A549 (cell line): ENCODE data around the gene C14orf119. TPM values are rescaled to one million over a fixed set of nuclear protein-coding genes. Genes with fewer than 3 reads are reported as not detected.
A peak's percentile ranks its signal among the peaks of the same experiment; 100 is the strongest.

Source experiments
- ATAC-seq, 2 experiments: fragments of 200-7000 bp in 1 of 2; fragments of >200 bp in 1 of 2; cut with Nextera tagmentation in 1 of 2; cut with Tn5 transposase in 1 of 2; 3 replicates each; pipeline versions ENCODE4 v1.8.0 to v1.9.1; 2018 to 2020; ENCODE audit warnings: mild to moderate bottlenecking in 1 of 2, moderate library complexity in 1 of 2
- CTCF ChIA-PET: fragments of 300-600 bp; sonication (Branson Sonifier 250); formaldehyde crosslinking; extraction: SDS; loops from one replicate; lab custom pipeline; 2021; ENCODE audit warnings: antibody characterized with exemption, inconsistent platforms; lab: Yijun Ruan, JAX
- POLR2A ChIA-PET: fragments of 350-600 bp; formaldehyde crosslinking; extraction: SDS; loops from one replicate; lab custom pipeline; 2021; ENCODE audit warnings: antibody characterized with exemption, inconsistent platforms; lab: Yijun Ruan, JAX
- DNase-seq, 2 experiments: peaks; one replicate each; pipeline versions ENCODE4 v3.0.0 to v3.0.0-alpha.2; 2011 to 2016; ENCODE audit warnings: low read depth in 1 of 2, low spot score in 1 of 2
- FAIRE-seq: peaks from 2 replicates; lab custom pipeline; 2011; peaks lifted over from hg19 to GRCh38; lab: Jason Lieb, UNC
- H3K27ac ChIP-seq, 2 experiments: fragments of >200 bp; sonication (Bioruptor Twin); formaldehyde crosslinking; 3 replicates each; pipeline ENCODE4 v1.5.1; 2016 to 2017
- H3K4me1 ChIP-seq: fragments of >200 bp; sonication (Bioruptor Twin); formaldehyde crosslinking; 3 replicates; pipeline ENCODE4 v1.6.1; 2016
- H3K4me2 ChIP-seq: fragments of >200 bp; sonication (Bioruptor Twin); formaldehyde crosslinking; 3 replicates; pipeline ENCODE4 v1.6.1; 2016
- H3K4me3 ChIP-seq: fragments of >200 bp; sonication (Bioruptor Twin); formaldehyde crosslinking; 3 replicates; pipeline ENCODE4 v1.5.1; 2016
- H3K9me3 ChIP-seq: fragments of >200 bp; sonication (Bioruptor Twin); formaldehyde crosslinking; 3 replicates; pipeline ENCODE4 v1.6.1; 2016
- CEBPB ChIP-seq, 2 experiments: fragments of >200 bp in 1 of 2; sonication (Bioruptor Twin) in 1 of 2; formaldehyde crosslinking in 1 of 2; IDR thresholded peaks; 2 replicates each; pipeline ENCODE4 v1.6.1; 2012 to 2016
- EHMT2 ChIP-seq: fragments of 200-600 bp; sonication (generic); IDR thresholded peaks from 2 replicates; pipeline ENCODE4 v1.6.1; 2016; ENCODE audit warnings: antibody characterized with exemption, low read depth, mild to moderate bottlenecking, moderate library complexity
- GATA3 ChIP-seq: IDR thresholded peaks from 2 replicates; pipeline ENCODE4 v1.6.1; 2012; ENCODE audit warnings: borderline replicate concordance
- KDM5A ChIP-seq: fragments of 200-600 bp; sonication (generic); IDR thresholded peaks from 2 replicates; pipeline ENCODE4 v1.6.1; 2016; ENCODE audit warnings: antibody characterized with exemption, mild to moderate bottlenecking
- NFE2L2 ChIP-seq: fragments of 150-350 bp; conservative IDR thresholded peaks from 2 replicates; pipeline ENCODE4 v1.6.1; 2014; ENCODE audit warnings: low read length
- PHF8 ChIP-seq: fragments of 200-600 bp; sonication (generic); IDR thresholded peaks from 2 replicates; pipeline ENCODE4 v1.6.1; 2016; ENCODE audit warnings: low read depth, mild to moderate bottlenecking, antibody characterized with exemption, moderate library complexity, borderline replicate concordance
- POLR2AphosphoS2 ChIP-seq: conservative IDR thresholded peaks from 2 replicates; pipeline ENCODE4 v1.6.1; 2012; ENCODE audit warnings: low read length, improper control_type of control experiment, inconsistent platforms
- RAD21 ChIP-seq, 2 experiments: fragments of >200 bp in 1 of 2; sonication (Bioruptor Twin) in 1 of 2; formaldehyde crosslinking in 1 of 2; IDR thresholded peaks in 1 of 2; conservative IDR thresholded peaks in 1 of 2; 2 replicates in 1 of 2; 3 replicates in 1 of 2; pipeline ENCODE4 v1.6.1; 2012 to 2018; ENCODE audit warnings: inconsistent platforms in 1 of 2
- SMC3 ChIP-seq: fragments of >200 bp; sonication (Bioruptor Twin); formaldehyde crosslinking; IDR thresholded peaks from 3 replicates; pipeline ENCODE4 v1.6.1; 2018; ENCODE audit warnings: inconsistent platforms
- TP53 ChIP-seq: fragments of 250-450 bp; sonication (Bioruptor Pico); IDR thresholded peaks from 2 replicates; pipeline ENCODE4 v1.5.0; 2021; ENCODE audit warnings: mild to moderate bottlenecking, moderate library complexity
- WGBS: methylation state at CpG from one replicate; pipeline ENCODE4 v1.1.6; 2017; ENCODE audit errors: missing lambda C conversion rate; 5-methylcytosine and 5-hydroxymethylcytosine counted together
- polyA plus RNA-seq, 4 experiments: library from polyadenylated mRNA; depleted of rRNA in 3 of 4; stranded (reverse); fragments of >200 nt; fragmentation: RNase III in 1 of 4; extraction: RNeasy Plus Mini Kit Qiagen cat#74134 plus additional on column Dnase treatment in 1 of 4; gene quantifications; 2 replicates in 3 of 4; 3 replicates in 1 of 4; pipeline ENCODE4 v1.2.3, GENCODE V29; 2011 to 2017
- TF ChIP-seq, protein P1 (sequence below): fragments of 150-350 bp; IDR thresholded peaks from 2 replicates; pipeline ENCODE4 v1.6.1; 2014; ENCODE audit warnings: low read depth, mild to moderate bottlenecking, low read length
- TF ChIP-seq, protein P2 (sequence below): fragments of >200 bp; sonication (Bioruptor Twin); formaldehyde crosslinking; IDR thresholded peaks from 3 replicates; pipeline ENCODE4 v1.5.1; 2016
- TF ChIP-seq, protein P3 (sequence below): fragments of 250-450 bp; sonication (Bioruptor Pico); IDR thresholded peaks from 2 replicates; pipeline ENCODE4 v1.5.0; 2021; ENCODE audit warnings: mild to moderate bottlenecking, moderate library complexity, borderline replicate concordance
- TF ChIP-seq, protein P4 (sequence below): IDR thresholded peaks from 2 replicates; pipeline ENCODE4 v1.6.1; 2012; ENCODE audit warnings: low read depth, borderline replicate concordance

The C14orf119 gene
- polyA plus RNA-seq, 2 of the 4 experiments (the other 2 are of a cell fraction): 82.5 to 102 TPM

DNA sequence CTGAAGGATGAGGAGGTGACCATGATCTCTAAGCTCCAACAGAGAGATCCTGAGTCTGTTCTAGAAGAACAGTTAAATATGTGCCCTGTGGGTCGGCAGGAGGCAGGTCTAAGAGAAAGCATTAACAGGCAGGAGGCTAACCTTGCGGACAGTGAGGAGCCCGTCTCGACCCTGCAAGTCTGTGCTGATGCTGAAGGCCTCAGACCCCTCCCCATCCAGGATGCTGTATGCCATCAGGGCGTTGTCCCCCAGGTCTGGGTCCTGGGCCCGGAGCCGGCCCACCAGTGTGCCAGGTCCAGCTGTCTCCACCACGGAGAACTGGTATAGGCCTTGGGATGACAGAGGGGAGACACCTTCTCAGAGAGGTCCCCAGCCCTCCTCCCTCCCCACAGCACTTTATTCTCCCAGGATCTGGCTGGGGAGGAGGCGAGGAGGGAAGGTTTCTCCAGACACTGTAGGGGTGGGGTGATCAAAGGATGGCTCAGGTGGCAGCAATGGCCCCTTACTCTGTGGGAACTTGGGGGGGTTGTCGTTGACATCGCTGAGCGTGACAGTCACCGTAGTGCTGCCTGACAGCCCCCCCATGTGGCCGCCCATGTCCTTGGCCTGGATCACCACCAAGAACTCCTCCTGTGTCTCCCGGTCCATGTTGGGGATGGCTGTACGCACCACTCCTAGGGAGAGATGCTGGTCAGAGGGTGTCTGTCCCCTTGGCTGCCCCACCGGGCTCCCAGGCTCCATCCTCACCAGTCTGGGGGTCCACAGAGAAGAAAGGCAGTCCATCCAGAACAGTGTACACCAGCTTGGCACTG lies 41.1 kb upstream of the C14orf119 start:
- FAIRE-seq (no peak), DNase-seq (no peak), ATAC-seq (no peak)
- 85% methylated on average over 11 of the region's 17 CpGs for WGBS
- Histone ChIP-seq H3K27ac (no peak overlapping the region), H3K4me3 (no peak overlapping the region), H3K9me3 (no peaks in the 10 kb centered on the region), H3K4me1 (peaks cover 21% of the 10 kb centered on the region), H3K4me2 (no peak overlapping the region)
- CTCF ChIA-PET: interaction anchor here (0.8 to 33.8 kb wide), 13 partner anchors 8 to 66 kb away, joined by 3 to 1206 read pairs (median 6); partner anchors contain the start of genes AJUBA and PSMB11
- no peak for TF ChIP-seq POLR2AphosphoS2
- peak; percentile 19 to 36; a peak in 2 of 5 replicates for TF ChIP-seq RAD21 (conservative IDR thresholded peaks at IDR 0.05 in 1 of 2, IDR thresholded peaks at IDR 0.05 in 1 of 2)
- POLR2A ChIA-PET: interaction anchor here (0.5 kb wide), 1 partner anchor 139 kb away, joined by 3 read pairs; no protein-coding TSS in a partner anchor

DNA sequence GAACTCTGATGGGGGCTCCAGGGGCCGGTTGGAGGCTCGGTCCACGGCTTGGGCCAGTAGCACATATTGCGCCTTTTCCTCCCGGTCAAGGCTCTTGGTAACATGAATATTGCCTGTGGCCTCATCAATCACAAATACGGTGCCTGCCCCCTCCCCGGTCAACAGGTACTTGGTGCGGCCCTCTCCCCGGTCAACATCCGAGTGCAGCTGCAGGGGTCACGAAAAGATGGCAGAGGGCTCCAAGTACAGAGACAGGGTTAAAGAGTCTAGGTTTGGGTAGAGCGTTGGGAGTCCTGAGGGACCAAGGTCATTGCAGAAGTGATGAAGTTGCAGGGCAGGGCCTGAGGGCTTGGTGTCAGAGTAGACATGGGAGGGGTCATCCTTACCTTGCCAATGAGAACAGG lies 40.2 kb upstream of the C14orf119 start:
- WGBS: 96% methylated on average over 12 of the region's 12 CpGs
- ATAC-seq: no peak
- FAIRE-seq: no peak
- Histone ChIP-seq H3K4me2 (no peak overlapping the region), H3K27ac (no peak overlapping the region), H3K4me3 (no peak overlapping the region), H3K9me3 (no peaks in the 10 kb centered on the region), H3K4me1 (peaks cover 21% of the 10 kb centered on the region)
- CTCF ChIA-PET: interaction anchor here (0.6 to 33.8 kb wide), 26 partner anchors 9 to 498 kb away, joined by 3 to 1206 read pairs (median 6); partner anchors contain the start of genes AJUBA, C14orf119, HAUS4 and PRMT5
- TF ChIP-seq TP53 (CRISPR knock-in tag) (no peak), EHMT2 (no peak), NFE2L2 (no peak)
- TF ChIP-seq, protein P1, sequence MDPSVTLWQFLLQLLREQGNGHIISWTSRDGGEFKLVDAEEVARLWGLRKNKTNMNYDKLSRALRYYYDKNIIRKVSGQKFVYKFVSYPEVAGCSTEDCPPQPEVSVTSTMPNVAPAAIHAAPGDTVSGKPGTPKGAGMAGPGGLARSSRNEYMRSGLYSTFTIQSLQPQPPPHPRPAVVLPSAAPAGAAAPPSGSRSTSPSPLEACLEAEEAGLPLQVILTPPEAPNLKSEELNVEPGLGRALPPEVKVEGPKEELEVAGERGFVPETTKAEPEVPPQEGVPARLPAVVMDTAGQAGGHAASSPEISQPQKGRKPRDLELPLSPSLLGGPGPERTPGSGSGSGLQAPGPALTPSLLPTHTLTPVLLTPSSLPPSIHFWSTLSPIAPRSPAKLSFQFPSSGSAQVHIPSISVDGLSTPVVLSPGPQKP: no peak
- TF ChIP-seq, protein P2, sequence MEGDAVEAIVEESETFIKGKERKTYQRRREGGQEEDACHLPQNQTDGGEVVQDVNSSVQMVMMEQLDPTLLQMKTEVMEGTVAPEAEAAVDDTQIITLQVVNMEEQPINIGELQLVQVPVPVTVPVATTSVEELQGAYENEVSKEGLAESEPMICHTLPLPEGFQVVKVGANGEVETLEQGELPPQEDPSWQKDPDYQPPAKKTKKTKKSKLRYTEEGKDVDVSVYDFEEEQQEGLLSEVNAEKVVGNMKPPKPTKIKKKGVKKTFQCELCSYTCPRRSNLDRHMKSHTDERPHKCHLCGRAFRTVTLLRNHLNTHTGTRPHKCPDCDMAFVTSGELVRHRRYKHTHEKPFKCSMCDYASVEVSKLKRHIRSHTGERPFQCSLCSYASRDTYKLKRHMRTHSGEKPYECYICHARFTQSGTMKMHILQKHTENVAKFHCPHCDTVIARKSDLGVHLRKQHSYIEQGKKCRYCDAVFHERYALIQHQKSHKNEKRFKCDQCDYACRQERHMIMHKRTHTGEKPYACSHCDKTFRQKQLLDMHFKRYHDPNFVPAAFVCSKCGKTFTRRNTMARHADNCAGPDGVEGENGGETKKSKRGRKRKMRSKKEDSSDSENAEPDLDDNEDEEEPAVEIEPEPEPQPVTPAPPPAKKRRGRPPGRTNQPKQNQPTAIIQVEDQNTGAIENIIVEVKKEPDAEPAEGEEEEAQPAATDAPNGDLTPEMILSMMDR: no peak
- POLR2A ChIA-PET: no interaction called here
- no peak for DNase-seq

DNA sequence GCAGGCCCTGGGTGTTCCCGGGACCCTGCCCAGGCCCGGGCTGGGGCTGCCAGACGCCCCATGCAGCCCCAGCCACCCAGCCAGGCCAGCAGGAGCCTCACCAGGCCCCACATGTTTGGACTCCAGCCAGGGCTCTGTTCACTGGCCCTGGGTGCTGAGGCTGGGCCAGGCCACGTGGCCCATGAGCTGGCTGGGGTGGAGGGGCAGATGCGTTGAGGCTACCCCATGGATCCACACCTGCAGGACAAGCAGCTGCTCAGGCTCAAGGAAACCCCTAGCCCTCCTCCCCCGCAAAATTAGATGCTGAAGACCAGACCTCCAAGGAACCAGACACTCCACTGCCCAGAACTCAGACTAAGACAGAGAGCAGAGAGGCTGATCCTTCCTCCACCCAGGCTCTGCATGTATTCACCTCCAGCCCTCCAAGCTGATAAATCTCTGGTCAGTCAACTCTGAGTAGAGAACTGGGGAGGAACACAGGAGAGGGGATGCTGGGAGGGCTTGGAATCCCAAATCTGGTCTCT lies 39.6 kb upstream of the C14orf119 start:
- TF ChIP-seq GATA3: 0 out of 2 replicates have a peak, but pooled peaks have one; percentile 6
- no peak for TF ChIP-seq CEBPB (IDR thresholded peaks at IDR 0.05)
- TF ChIP-seq, all 56 proteins: peak for 1
- CTCF ChIA-PET: interaction anchor here (0.9 to 33.8 kb wide), 26 partner anchors 9 to 499 kb away, joined by 3 to 1206 read pairs (median 6); partner anchors contain the start of genes AJUBA, C14orf119, HAUS4 and PRMT5
- H3K9me3 ChIP-seq: no peaks in the 10 kb centered on the region
- H3K4me1 ChIP-seq: peaks cover 21% of the 10 kb centered on the region
- no peak for FAIRE-seq
- POLR2A ChIA-PET: no interaction called here
- 96% methylated on average over 5 of the region's 6 CpGs for WGBS
- DNase-seq: no peak
- H3K27ac ChIP-seq: 0 out of 6 replicates have a peak overlapping the region, but pooled peaks of 1 of the 2 experiments have one; percentile 5
- peak in 1 of 2 experiments; percentile 8; a peak in 3 of 6 replicates for ATAC-seq
- no peak overlapping the region for H3K4me3 ChIP-seq
- H3K4me2 ChIP-seq: peak overlapping the region; percentile 97; the same call in 1 of the 3 replicates

DNA sequence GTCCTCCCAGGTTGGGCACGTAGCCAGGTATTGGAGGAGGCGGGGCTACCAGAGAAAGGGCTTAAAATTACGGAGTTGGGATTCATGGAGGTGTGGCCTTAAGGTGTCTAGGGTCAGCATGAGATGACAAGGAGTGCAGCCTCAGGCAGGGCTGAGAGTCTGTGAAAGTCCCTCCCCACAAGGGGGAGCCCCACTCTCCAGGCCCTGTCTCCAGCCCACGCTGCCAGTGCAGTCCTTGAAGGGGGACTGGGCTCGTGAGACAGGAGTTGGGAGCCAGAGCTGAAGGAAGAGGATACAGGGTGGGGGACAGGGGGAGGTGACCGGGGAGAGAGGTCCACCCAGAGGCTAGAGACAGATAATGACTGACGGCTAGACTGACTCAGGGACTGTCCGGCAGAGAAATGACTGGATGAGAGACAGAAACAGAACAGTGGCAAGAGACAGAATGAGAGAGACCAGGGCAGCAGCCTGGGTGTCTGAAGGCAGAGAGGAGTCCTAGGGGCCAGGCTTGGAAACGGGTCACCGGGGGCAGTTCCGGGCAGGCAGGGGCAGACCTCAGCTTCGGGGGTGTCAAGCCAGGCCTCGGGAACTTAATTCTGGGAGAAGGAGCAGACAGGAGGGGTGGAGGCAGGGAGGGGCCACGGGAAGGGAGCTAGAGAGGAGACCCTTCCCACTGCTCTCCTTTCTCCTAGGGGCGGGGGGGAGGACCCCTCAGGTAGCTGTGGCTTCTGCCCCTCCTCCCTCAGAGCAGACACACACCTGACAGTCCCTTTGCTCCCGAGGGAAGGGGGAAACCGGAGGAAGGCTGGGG lies 39.0 kb upstream of the C14orf119 start:
- peaks cover 24% of the 10 kb centered on the region for H3K4me1 ChIP-seq
- no peak for FAIRE-seq
- TF ChIP-seq, protein P3, sequence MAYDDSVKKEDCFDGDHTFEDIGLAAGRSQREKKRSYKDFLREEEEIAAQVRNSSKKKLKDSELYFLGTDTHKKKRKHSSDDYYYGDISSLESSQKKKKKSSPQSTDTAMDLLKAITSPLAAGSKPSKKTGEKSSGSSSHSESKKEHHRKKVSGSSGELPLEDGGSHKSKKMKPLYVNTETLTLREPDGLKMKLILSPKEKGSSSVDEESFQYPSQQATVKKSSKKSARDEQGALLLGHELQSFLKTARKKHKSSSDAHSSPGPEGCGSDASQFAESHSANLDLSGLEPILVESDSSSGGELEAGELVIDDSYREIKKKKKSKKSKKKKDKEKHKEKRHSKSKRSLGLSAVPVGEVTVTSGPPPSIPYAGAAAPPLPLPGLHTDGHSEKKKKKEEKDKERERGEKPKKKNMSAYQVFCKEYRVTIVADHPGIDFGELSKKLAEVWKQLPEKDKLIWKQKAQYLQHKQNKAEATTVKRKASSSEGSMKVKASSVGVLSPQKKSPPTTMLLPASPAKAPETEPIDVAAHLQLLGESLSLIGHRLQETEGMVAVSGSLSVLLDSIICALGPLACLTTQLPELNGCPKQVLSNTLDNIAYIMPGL (CRISPR knock-in tag): no peak
- no peak for TF ChIP-seq KDM5A
- TF ChIP-seq, protein P1: no peak
- peak; percentile 65 for TF ChIP-seq SMC3
- TF ChIP-seq, protein P4, sequence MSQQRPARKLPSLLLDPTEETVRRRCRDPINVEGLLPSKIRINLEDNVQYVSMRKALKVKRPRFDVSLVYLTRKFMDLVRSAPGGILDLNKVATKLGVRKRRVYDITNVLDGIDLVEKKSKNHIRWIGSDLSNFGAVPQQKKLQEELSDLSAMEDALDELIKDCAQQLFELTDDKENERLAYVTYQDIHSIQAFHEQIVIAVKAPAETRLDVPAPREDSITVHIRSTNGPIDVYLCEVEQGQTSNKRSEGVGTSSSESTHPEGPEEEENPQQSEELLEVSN: peak; percentile 26; the same call in 1 of the 2 replicates
- no peak for TF ChIP-seq PHF8
- peak; percentile 47 to 50 for TF ChIP-seq RAD21 (conservative IDR thresholded peaks at IDR 0.05 in 1 of 2, IDR thresholded peaks at IDR 0.05 in 1 of 2)

More for the DNA sequence above, 39.0 kb upstream of the C14orf119 start:
- DNase-seq (peak; percentile 84 to 97), ATAC-seq (peak; percentile 64 to 86)
- POLR2A ChIA-PET: interaction anchor here (1.9 to 2.8 kb wide), 3 partner anchors 50 to 127 kb away, joined by 7 to 20 read pairs (median 13); partner anchors contain the start of gene PRMT5
- no peaks in the 10 kb centered on the region for H3K9me3 ChIP-seq
- H3K4me2 ChIP-seq: peak overlapping the region; percentile 97
- peak overlapping the region; percentile 18 to 89; a peak in 5 of 6 replicates for H3K27ac ChIP-seq
- under 1% methylated on average over 17 of the region's 17 CpGs for WGBS
- peak overlapping the region; percentile 71 for H3K4me3 ChIP-seq
- CTCF ChIA-PET: interaction anchor here (0.9 to 33.8 kb wide), 28 partner anchors 9 to 672 kb away, joined by 3 to 1206 read pairs (median 6); partner anchors contain the start of genes AJUBA, C14orf119, HAUS4 and PRMT5
